ENCODE results near the gene PAX7.

The PAX7 gene

GRCh38 chr1:18651713-18652112, 21.1 kb downstream of the PAX7 start:
- Histone ChIP-seq H3K27me3 (replicated peaks; ENCODE audit: control insufficient read depth, insufficient read depth, low read length) (peaks cover 3% of the 10 kb centered on the region), H3K36me3 (ENCODE audit: control insufficient read depth, insufficient read depth, low read length) (no peaks in the 10 kb centered on the region), H3K4me3 (replicated peaks; ENCODE audit: low read depth, low read length) (no peak overlapping the region)
- no peak for DNase-seq (ENCODE audit: extremely low read depth, insufficient read length)
- no peak for TF ChIP-seq CTCF (IDR thresholded peaks at IDR 0.05; ENCODE audit: insufficient read depth, low read length, poor library complexity, severe bottlenecking)

- peaks cover 3% of the 10 kb centered on the region for H3K27me3 ChIP-seq (replicated peaks; ENCODE audit: control insufficient read depth, insufficient read depth, low read length)
- TF ChIP-seq CTCF (IDR thresholded peaks at IDR 0.05; ENCODE audit: insufficient read depth, low read length, poor library complexity, severe bottlenecking): no peak
- no peaks in the 10 kb centered on the region for H3K36me3 ChIP-seq (ENCODE audit: control insufficient read depth, insufficient read depth, low read length)
- H3K4me3 ChIP-seq (replicated peaks; ENCODE audit: low read depth, low read length): no peak overlapping the region
- DNase-seq (ENCODE audit: extremely low read depth, insufficient read length): no peak
These were observed 22.1 kb downstream of the PAX7 start for GRCh38 chr1:18652791-18653190.

GRCh38 chr1:18653367-18653766, 22.7 kb downstream of the PAX7 start:
- Histone ChIP-seq H3K27me3 (replicated peaks; ENCODE audit: control insufficient read depth, insufficient read depth, low read length) (peaks cover 3% of the 10 kb centered on the region), H3K4me3 (replicated peaks; ENCODE audit: low read depth, low read length) (no peak overlapping the region)
- TF ChIP-seq CTCF (IDR thresholded peaks at IDR 0.05; ENCODE audit: insufficient read depth, low read length, poor library complexity, severe bottlenecking): no peak

GRCh38 chr1:18653916-18654315, 23.3 kb downstream of the PAX7 start:
- H3K36me3 ChIP-seq (ENCODE audit: control insufficient read depth, insufficient read depth, low read length): no peaks in the 10 kb centered on the region
- no peak overlapping the region for H3K4me3 ChIP-seq (replicated peaks; ENCODE audit: low read depth, low read length)
- no peak for DNase-seq (ENCODE audit: extremely low read depth, insufficient read length)
- peaks cover 4% of the 10 kb centered on the region for H3K27me3 ChIP-seq (replicated peaks; ENCODE audit: control insufficient read depth, insufficient read depth, low read length)
- no peak for TF ChIP-seq CTCF (IDR thresholded peaks at IDR 0.05; ENCODE audit: insufficient read depth, low read length, poor library complexity, severe bottlenecking)

More at GRCh38 chr1:18653367-18653766, 22.7 kb downstream of the PAX7 start:
- H3K36me3 ChIP-seq (ENCODE audit: control insufficient read depth, insufficient read depth, low read length): no peaks in the 10 kb centered on the region
- DNase-seq (ENCODE audit: extremely low read depth, insufficient read length): no peak

DNA sequence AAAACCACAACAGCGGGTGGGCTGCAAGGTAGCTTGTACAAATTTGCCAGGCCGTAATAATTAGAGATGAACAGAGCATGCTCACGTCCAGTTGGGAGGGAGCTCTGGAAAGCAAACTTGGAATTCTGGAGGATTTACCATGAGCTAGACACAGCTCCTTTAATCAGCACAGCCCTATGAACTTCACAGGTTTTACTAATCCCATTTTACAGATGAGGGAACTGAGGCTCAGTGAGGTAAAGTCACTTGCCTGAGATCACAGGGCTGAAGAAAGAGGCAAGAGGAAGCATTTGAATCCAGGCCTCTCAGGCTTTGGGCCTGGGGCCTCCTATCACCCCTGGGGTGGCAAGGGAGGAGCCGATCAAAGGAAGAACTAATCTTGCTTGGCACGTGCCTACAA, 24.0 kb downstream of the PAX7 start:
- TF ChIP-seq CTCF (IDR thresholded peaks at IDR 0.05; ENCODE audit: insufficient read depth, low read length, poor library complexity, severe bottlenecking): no peak
- Histone ChIP-seq H3K27me3 (replicated peaks; ENCODE audit: control insufficient read depth, insufficient read depth, low read length) (peaks cover 5% of the 10 kb centered on the region), H3K4me3 (replicated peaks; ENCODE audit: low read depth, low read length) (no peak overlapping the region), H3K36me3 (ENCODE audit: control insufficient read depth, insufficient read depth, low read length) (no peaks in the 10 kb centered on the region)
- no peak for DNase-seq (ENCODE audit: extremely low read depth, insufficient read length)

All from GM06990 (cell line).